HEK293 (cell line): ENCODE measurements around the gene LIPJ.

Experiments used
- CTCF ChIA-PET: fragments of 350-600 bp; formaldehyde crosslinking; extraction: SDS; loops from one replicate; lab custom pipeline; 2021; ENCODE audit warnings: antibody characterized with exemption; lab: Yijun Ruan, JAX
- POLR2A ChIA-PET: fragments of 300-600 bp; formaldehyde crosslinking; extraction: SDS; loops from one replicate; lab custom pipeline; 2020; ENCODE audit warnings: antibody characterized with exemption, inconsistent platforms; lab: Yijun Ruan, JAX
- H3K27ac ChIP-seq: fragments of 200-500 bp; sonication (Bioruptor generic); 2 replicates; pipeline ENCODE4 v1.5.1; 2014; ENCODE audit warnings: low read depth, low read length, control low read depth, inconsistent platforms; ENCODE audit errors: extremely low read depth
- H3K36me3 ChIP-seq, 2 experiments: fragments of 200-500 bp in 1 of 2; sonication (Bioruptor generic) in 1 of 2; 1 replicate in 1 of 2; 2 replicates in 1 of 2; pipeline ENCODE4 v1.5.1; 2014 to 2017; ENCODE audit warnings: inconsistent platforms in 2 of 2, low read length in 2 of 2; ENCODE audit not compliant: control insufficient read depth in 2 of 2, insufficient read depth in 1 of 2
- H3K4me1 ChIP-seq: fragments of 200-500 bp; sonication (Bioruptor generic); 2 replicates; pipeline ENCODE4 v1.5.1; 2014; ENCODE audit warnings: mild to moderate bottlenecking, low read length, inconsistent platforms; ENCODE audit not compliant: control insufficient read depth, insufficient read depth
- H3K4me3 ChIP-seq: 2 replicates; pipeline ENCODE4 v1.5.1; 2011; ENCODE audit warnings: low read depth, mild to moderate bottlenecking, control low read depth, low read length, moderate library complexity
- H3K9me3 ChIP-seq: fragments of 200-500 bp; sonication (Bioruptor generic); 2 replicates; pipeline ENCODE4 v1.5.1; 2014; ENCODE audit warnings: low read depth, low read length, inconsistent platforms; ENCODE audit not compliant: control insufficient read depth, insufficient read depth
- AEBP2 ChIP-seq: fragments of 450-650 bp; formaldehyde crosslinking; IDR thresholded peaks from 2 replicates; pipeline ENCODE4 v1.5.1; 2016; ENCODE audit warnings: missing biosample characterization, missing genetic modification characterization, borderline replicate concordance
- KLF9 ChIP-seq: fragments of 450-650 bp; formaldehyde crosslinking; IDR thresholded peaks from 2 replicates; pipeline ENCODE4 v1.5.1; 2016; ENCODE audit warnings: missing biosample characterization, missing genetic modification characterization, low read depth
- PRDM1 ChIP-seq: fragments of 450-650 bp; formaldehyde crosslinking; IDR thresholded peaks from 2 replicates; pipeline ENCODE4; 2016; ENCODE audit warnings: missing biosample characterization, missing genetic modification characterization
- SALL2 ChIP-seq: fragments of 450-650 bp; formaldehyde crosslinking; IDR thresholded peaks from 2 replicates; pipeline ENCODE4 v1.5.0; 2017; ENCODE audit warnings: missing biosample characterization, mild to moderate bottlenecking, missing genetic modification characterization, borderline replicate concordance
- SCRT1 ChIP-seq: fragments of 450-650 bp; formaldehyde crosslinking; IDR thresholded peaks from 2 replicates; pipeline ENCODE4 v1.5.1; 2016; ENCODE audit warnings: missing biosample characterization, missing genetic modification characterization, borderline replicate concordance
- SP2 ChIP-seq: fragments of 450-650 bp; formaldehyde crosslinking; IDR thresholded peaks from 2 replicates; pipeline ENCODE4 v1.5.1; 2016; ENCODE audit warnings: missing biosample characterization, missing genetic modification characterization
- ZBTB1 ChIP-seq: fragments of 450-650 bp; formaldehyde crosslinking; IDR thresholded peaks from 2 replicates; pipeline ENCODE4 v1.5.1; 2016; ENCODE audit warnings: missing biosample characterization, missing genetic modification characterization
- ZEB2 ChIP-seq: fragments of 450-650 bp; formaldehyde crosslinking; IDR thresholded peaks from 2 replicates; pipeline ENCODE4 v1.5.1; 2016; ENCODE audit warnings: missing biosample characterization, missing genetic modification characterization
- ZNF174 ChIP-seq: fragments of 450-650 bp; formaldehyde crosslinking; IDR thresholded peaks from 2 replicates; pipeline ENCODE4 v1.5.0; 2017; ENCODE audit warnings: missing biosample characterization, mild to moderate bottlenecking, missing genetic modification characterization
- ZNF292 ChIP-seq: fragments of 450-650 bp; formaldehyde crosslinking; IDR thresholded peaks from 2 replicates; pipeline ENCODE4 v1.5.1; 2016; ENCODE audit warnings: low read depth, missing biosample characterization, missing genetic modification characterization, borderline replicate concordance
- ZNF311 ChIP-seq: fragments of 450-650 bp; formaldehyde crosslinking; IDR thresholded peaks from 2 replicates; pipeline ENCODE4 v1.5.1; 2017; ENCODE audit warnings: missing biosample characterization, missing genetic modification characterization, borderline replicate concordance
- ZNF416 ChIP-seq: fragments of 450-650 bp; formaldehyde crosslinking; IDR thresholded peaks from 2 replicates; pipeline ENCODE4 v1.5.1; 2016; ENCODE audit warnings: missing biosample characterization, missing genetic modification characterization
- ZNF654 ChIP-seq: fragments of 450-650 bp; formaldehyde crosslinking; IDR thresholded peaks from 2 replicates; pipeline ENCODE4 v1.5.1; 2016; ENCODE audit warnings: low read depth, missing biosample characterization, missing genetic modification characterization
- ZNF692 ChIP-seq: fragments of 450-650 bp; formaldehyde crosslinking; IDR thresholded peaks from 2 replicates; pipeline ENCODE4 v1.5.1; 2016; ENCODE audit warnings: missing biosample characterization, missing genetic modification characterization
- ZNF785 ChIP-seq: fragments of 450-650 bp; formaldehyde crosslinking; IDR thresholded peaks from 2 replicates; pipeline ENCODE4 v1.5.1; 2016; ENCODE audit warnings: missing biosample characterization, missing genetic modification characterization
- ZSCAN16 ChIP-seq: fragments of 450-650 bp; formaldehyde crosslinking; IDR thresholded peaks from 2 replicates; pipeline ENCODE4 v1.5.1; 2016; ENCODE audit warnings: missing biosample characterization, missing genetic modification characterization
- TF ChIP-seq, protein P1 (sequence below): fragments of 450-650 bp; formaldehyde crosslinking; IDR thresholded peaks from 2 replicates; pipeline ENCODE4 v1.5.1; 2017; ENCODE audit warnings: missing biosample characterization, missing genetic modification characterization
- TF ChIP-seq, protein P2 (sequence below): fragments of 450-650 bp; formaldehyde crosslinking; IDR thresholded peaks from 2 replicates; pipeline ENCODE4 v1.5.1; 2016; ENCODE audit warnings: missing biosample characterization, missing genetic modification characterization
- TF ChIP-seq, protein P3 (sequence below): fragments of 450-650 bp; formaldehyde crosslinking; IDR thresholded peaks from 2 replicates; pipeline ENCODE4 v1.5.1; 2017; ENCODE audit warnings: missing biosample characterization, missing genetic modification characterization

LIPJ gene

GRCh38 chr10:88557658-88558057 lies 28.9 kb upstream of the LIPJ start:
- POLR2A ChIA-PET: no interaction called here
- TF ChIP-seq ZNF174 (tag by site-specific recombination): no peak
- TF ChIP-seq, protein P1, sequence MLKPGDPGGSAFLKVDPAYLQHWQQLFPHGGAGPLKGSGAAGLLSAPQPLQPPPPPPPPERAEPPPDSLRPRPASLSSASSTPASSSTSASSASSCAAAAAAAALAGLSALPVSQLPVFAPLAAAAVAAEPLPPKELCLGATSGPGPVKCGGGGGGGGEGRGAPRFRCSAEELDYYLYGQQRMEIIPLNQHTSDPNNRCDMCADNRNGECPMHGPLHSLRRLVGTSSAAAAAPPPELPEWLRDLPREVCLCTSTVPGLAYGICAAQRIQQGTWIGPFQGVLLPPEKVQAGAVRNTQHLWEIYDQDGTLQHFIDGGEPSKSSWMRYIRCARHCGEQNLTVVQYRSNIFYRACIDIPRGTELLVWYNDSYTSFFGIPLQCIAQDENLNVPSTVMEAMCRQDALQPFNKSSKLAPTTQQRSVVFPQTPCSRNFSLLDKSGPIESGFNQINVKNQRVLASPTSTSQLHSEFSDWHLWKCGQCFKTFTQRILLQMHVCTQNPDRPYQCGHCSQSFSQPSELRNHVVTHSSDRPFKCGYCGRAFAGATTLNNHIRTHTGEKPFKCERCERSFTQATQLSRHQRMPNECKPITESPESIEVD (tag by site-specific recombination): 0 out of 2 replicates have a peak, but pooled peaks have one; percentile 29
- TF ChIP-seq KLF9: no peak
- no peak for TF ChIP-seq ZNF785 (tag by site-specific recombination)
- TF ChIP-seq ZNF311 (tag by site-specific recombination): no peak
- TF ChIP-seq SCRT1 (tag by site-specific recombination): no peak
- no peak for TF ChIP-seq SP2
- TF ChIP-seq ZBTB1 (tag by site-specific recombination): no peak
- TF ChIP-seq, protein P2, sequence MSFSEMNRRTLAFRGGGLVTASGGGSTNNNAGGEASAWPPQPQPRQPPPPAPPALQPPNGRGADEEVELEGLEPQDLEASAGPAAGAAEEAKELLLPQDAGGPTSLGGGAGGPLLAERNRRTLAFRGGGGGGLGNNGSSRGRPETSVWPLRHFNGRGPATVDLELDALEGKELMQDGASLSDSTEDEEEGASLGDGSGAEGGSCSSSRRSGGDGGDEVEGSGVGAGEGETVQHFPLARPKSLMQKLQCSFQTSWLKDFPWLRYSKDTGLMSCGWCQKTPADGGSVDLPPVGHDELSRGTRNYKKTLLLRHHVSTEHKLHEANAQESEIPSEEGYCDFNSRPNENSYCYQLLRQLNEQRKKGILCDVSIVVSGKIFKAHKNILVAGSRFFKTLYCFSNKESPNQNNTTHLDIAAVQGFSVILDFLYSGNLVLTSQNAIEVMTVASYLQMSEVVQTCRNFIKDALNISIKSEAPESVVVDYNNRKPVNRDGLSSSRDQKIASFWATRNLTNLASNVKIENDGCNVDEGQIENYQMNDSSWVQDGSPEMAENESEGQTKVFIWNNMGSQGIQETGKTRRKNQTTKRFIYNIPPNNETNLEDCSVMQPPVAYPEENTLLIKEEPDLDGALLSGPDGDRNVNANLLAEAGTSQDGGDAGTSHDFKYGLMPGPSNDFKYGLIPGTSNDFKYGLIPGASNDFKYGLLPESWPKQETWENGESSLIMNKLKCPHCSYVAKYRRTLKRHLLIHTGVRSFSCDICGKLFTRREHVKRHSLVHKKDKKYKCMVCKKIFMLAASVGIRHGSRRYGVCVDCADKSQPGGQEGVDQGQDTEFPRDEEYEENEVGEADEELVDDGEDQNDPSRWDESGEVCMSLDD (tag by site-specific recombination): no peak
- TF ChIP-seq ZSCAN16 (tag by site-specific recombination): no peak
- TF ChIP-seq SALL2 (tag by site-specific recombination): no peak
- TF ChIP-seq ZNF692 (tag by site-specific recombination): 0 out of 2 replicates have a peak, but pooled peaks have one; percentile 30
- TF ChIP-seq AEBP2 (tag by site-specific recombination): no peak
- 0 out of 2 replicates have a peak, but pooled peaks have one; percentile 2 for TF ChIP-seq ZNF654 (tag by site-specific recombination)
- TF ChIP-seq, all 188 proteins: peak for 3
- no peaks in the 10 kb centered on the region for H3K4me1 ChIP-seq
- no peaks in the 10 kb centered on the region for H3K9me3 ChIP-seq
- no peak overlapping the region for H3K4me3 ChIP-seq
- H3K36me3 ChIP-seq: no peaks in the 10 kb centered on the region
- H3K27ac ChIP-seq: no peak overlapping the region
- CTCF ChIA-PET: interaction anchor here (1.2 kb wide), 1 partner anchor 707 kb away, joined by 3 read pairs; no protein-coding TSS in a partner anchor

DNA sequence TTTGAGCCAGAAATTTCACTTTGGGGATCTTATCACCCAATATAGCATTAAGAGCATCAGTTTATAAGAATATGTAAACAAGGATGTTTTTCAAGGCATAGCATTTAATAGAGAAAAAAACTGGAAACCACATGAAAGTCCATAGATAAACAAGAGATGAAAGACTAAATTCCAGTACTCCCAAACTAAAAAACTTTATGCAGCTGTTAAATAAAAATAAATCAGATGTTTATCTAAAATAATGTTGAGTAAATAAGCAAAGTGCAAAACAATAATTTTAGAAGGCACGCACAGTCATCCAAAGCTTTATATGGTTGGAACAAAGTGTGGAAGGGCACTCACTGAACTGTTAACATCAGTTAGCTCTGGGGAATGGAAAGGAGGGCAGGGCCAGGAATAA lies 24.4 kb upstream of the LIPJ start:
- Histone ChIP-seq H3K4me1 (no peaks in the 10 kb centered on the region), H3K36me3 (no peaks in the 10 kb centered on the region), H3K4me3 (no peak overlapping the region), H3K27ac (no peak overlapping the region), H3K9me3 (no peaks in the 10 kb centered on the region)
- POLR2A ChIA-PET: no interaction called here
- CTCF ChIA-PET: interaction anchor here (0.5 to 4.7 kb wide), 6 partner anchors 9 to 354 kb away, joined by 3 to 28 read pairs (median 7); no protein-coding TSS in a partner anchor
- TF ChIP-seq, protein P3, sequence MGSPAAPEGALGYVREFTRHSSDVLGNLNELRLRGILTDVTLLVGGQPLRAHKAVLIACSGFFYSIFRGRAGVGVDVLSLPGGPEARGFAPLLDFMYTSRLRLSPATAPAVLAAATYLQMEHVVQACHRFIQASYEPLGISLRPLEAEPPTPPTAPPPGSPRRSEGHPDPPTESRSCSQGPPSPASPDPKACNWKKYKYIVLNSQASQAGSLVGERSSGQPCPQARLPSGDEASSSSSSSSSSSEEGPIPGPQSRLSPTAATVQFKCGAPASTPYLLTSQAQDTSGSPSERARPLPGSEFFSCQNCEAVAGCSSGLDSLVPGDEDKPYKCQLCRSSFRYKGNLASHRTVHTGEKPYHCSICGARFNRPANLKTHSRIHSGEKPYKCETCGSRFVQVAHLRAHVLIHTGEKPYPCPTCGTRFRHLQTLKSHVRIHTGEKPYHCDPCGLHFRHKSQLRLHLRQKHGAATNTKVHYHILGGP (tag by site-specific recombination): no peak
- TF ChIP-seq PRDM1 (tag by site-specific recombination) (no peak), ZNF292 (tag by site-specific recombination) (no peak), ZNF654 (tag by site-specific recombination) (no peak), ZEB2 (tag by site-specific recombination) (no peak), ZNF416 (no peak)
